ENCODE results near the gene CHI3L1. TPM values are rescaled to one million over a fixed set of nuclear protein-coding genes. Genes with fewer than 3 reads are reported as not detected.

CHI3L1 gene
- total RNA-seq, result 39.8 and 238 TPM in 2 replicates

GRCh38 chr1:203186446-203187303, at the start of gene CHI3L1:
Gene CHI3L1, minus strand, starts transcription at chr1:203186704. Its CDS starts 81 bp downstream, at chr1:203186623.

DNA sequence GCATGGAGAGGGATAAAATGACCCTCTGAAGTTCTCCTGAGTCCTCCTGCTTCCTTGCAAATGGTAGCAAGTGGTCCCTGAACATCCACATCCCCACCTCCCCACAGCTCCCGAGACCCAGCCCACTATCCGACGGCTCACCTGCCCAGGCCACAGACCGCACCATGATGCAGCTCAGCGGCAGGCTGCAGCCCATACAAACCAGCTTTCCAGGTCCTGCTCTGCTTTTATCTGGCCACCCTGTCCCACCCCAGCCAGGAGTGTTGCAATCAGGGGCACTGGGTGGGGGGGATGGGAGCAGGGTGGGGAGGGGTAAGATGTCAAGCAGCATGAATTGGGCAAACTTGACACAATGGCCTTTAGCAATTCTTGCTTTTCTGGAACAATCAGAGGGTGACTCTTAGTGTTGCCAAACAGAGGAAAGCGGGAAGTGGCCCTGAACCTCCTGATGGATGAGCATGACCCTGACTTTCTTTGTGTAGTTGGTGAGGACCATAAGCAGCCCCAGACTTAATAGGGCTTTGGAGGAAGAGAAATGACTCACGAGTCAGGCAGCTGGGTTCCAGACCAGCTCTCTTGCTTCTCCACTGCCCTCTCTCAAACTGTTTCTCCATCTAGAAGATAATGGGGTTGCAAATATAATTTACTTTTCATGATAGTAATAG, 43.1 kb upstream of the CHI3L1 start, which contains the start of gene CHIT1:
TSS of gene CHIT1 (minus strand) at position 203 of the 665 bp plus-strand sequence. CDS start at position 166, 37 bp downstream.

GRCh38 chr1:203175237-203175826, 11.2 kb downstream of the CHI3L1 start, which contains the start of gene MYBPH:
Gene MYBPH, minus strand, starts transcription at chr1:203175826. Its CDS starts 71 bp downstream, at chr1:203175755.

Other genes with a start within 250 kb of the CHI3L1 start
- 57.0 and 65.2 TPM in 2 replicates for gene ADIPOR1, start 228.4 kb downstream of the CHI3L1 start, total RNA-seq
- gene CYB5R1, start 219.4 kb downstream of the CHI3L1 start, total RNA-seq, result 26.0 and 37.5 TPM in 2 replicates
- gene TMEM183A, start 179.3 kb downstream of the CHI3L1 start, total RNA-seq, result 50.5 and 60.9 TPM in 2 replicates
- 2.4 and 5.1 TPM in 2 replicates for gene PPFIA4, start 160.2 kb downstream of the CHI3L1 start, total RNA-seq
- 8.9 TPM in 1 of 2 replicates, not detected in the other for gene MYOG, start 100.7 kb downstream of the CHI3L1 start, total RNA-seq
- gene ADORA1, start 59.0 kb downstream of the CHI3L1 start, total RNA-seq, result 1.5 and 4.1 TPM in 2 replicates
- gene MYBPH, start 10.9 kb downstream of the CHI3L1 start, total RNA-seq, result 0.93 and 12.5 TPM in 2 replicates
- not detected in 2 replicates for gene CHIT1, start 43.0 kb upstream of the CHI3L1 start, total RNA-seq
- 14.0 and 29.1 TPM in 2 replicates for gene BTG2, start 118.8 kb upstream of the CHI3L1 start, total RNA-seq
- 8.8 and 50.4 TPM in 2 replicates for gene FMOD, start 164.4 kb upstream of the CHI3L1 start, total RNA-seq